ENCODE measurements around the gene PDE6G.

GRCh38 chr17:81672504-81672903 is 16.2 kb upstream of the PDE6G start:
- TF ChIP-seq, protein P1, sequence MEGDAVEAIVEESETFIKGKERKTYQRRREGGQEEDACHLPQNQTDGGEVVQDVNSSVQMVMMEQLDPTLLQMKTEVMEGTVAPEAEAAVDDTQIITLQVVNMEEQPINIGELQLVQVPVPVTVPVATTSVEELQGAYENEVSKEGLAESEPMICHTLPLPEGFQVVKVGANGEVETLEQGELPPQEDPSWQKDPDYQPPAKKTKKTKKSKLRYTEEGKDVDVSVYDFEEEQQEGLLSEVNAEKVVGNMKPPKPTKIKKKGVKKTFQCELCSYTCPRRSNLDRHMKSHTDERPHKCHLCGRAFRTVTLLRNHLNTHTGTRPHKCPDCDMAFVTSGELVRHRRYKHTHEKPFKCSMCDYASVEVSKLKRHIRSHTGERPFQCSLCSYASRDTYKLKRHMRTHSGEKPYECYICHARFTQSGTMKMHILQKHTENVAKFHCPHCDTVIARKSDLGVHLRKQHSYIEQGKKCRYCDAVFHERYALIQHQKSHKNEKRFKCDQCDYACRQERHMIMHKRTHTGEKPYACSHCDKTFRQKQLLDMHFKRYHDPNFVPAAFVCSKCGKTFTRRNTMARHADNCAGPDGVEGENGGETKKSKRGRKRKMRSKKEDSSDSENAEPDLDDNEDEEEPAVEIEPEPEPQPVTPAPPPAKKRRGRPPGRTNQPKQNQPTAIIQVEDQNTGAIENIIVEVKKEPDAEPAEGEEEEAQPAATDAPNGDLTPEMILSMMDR (conservative IDR thresholded peaks at IDR 0.05 in 1 of 2, IDR thresholded peaks at IDR 0.05 in 1 of 2; ENCODE audit: extremely low read depth in 1 of 2, insufficient read depth in 1 of 2, low read depth in 1 of 2, low read length in 2 of 2): no peak
- TF ChIP-seq EZH2 (IDR thresholded peaks at IDR 0.05; ENCODE audit: borderline replicate concordance, low read length): no peak

Data from mammary epithelial cell (primary cell).